GM12872 (cell line): ENCODE measurements around the gene CNKSR2.

Experiments used
- CTCF ChIP-seq: IDR thresholded peaks from 3 replicates; pipeline ENCODE4 v1.5.1; 2011; ENCODE audit warnings: low read depth, mild to moderate bottlenecking, low read length, moderate library complexity; ENCODE audit not compliant: insufficient read depth

CNKSR2 gene

GRCh38 chrX:21700967-21701366, 326.7 kb downstream of the CNKSR2 start:
- TF ChIP-seq CTCF: no peak

- no peak for TF ChIP-seq CTCF
Measured at GRCh38 chrX:21702725-21703124, 328.5 kb downstream of the CNKSR2 start.
